ENCODE measurements around the gene HAO2.

GRCh38 chr1:119348941-119349340, 19.6 kb upstream of the HAO2 start:
- TF ChIP-seq POLR2A (IDR thresholded peaks at IDR 0.05; ENCODE audit: low read length), result no peak
- no peak for TF ChIP-seq GATA1 (IDR thresholded peaks at IDR 0.05; ENCODE audit: low read depth, low read length)

Measured in erythroblast (primary cell).